ENCODE measurements around the gene LRP10.

The LRP10 gene

GRCh38 chr14:22845103-22845394 lies 26.5 kb upstream of the LRP10 start:
- DNase-seq (ENCODE audit: low read depth in 2 of 2) = no peak
- TF ChIP-seq CTCF (IDR thresholded peaks at IDR 0.05; ENCODE audit: low read depth, low read length) = no peak
- H3K4me3 ChIP-seq (replicated peaks in 1 of 2; ENCODE audit: low read depth in 2 of 2, low read length in 2 of 2) = no peak overlapping the region

GRCh38 chr14:22845821-22846625 lies 25.5 kb upstream of the LRP10 start:
- H3K4me3 ChIP-seq (replicated peaks in 1 of 2; ENCODE audit: low read depth in 2 of 2, low read length in 2 of 2) = no peak overlapping the region
- TF ChIP-seq CTCF (IDR thresholded peaks at IDR 0.05; ENCODE audit: low read depth, low read length) = no peak

GRCh38 chr14:22846811-22847307 lies 24.7 kb upstream of the LRP10 start:
- no peak overlapping the region for H3K4me3 ChIP-seq (replicated peaks in 1 of 2; ENCODE audit: low read depth in 2 of 2, low read length in 2 of 2)
- no peak for DNase-seq (ENCODE audit: low read depth in 2 of 2)
- TF ChIP-seq CTCF (IDR thresholded peaks at IDR 0.05; ENCODE audit: low read depth, low read length) = peak; percentile 7

More at GRCh38 chr14:22845821-22846625, 25.5 kb upstream of the LRP10 start:
- no peak for DNase-seq (ENCODE audit: low read depth in 2 of 2)

- peak; percentile 71 to 77 for DNase-seq (ENCODE audit: low read depth in 2 of 2)
- peak; percentile 14 for TF ChIP-seq CTCF (IDR thresholded peaks at IDR 0.05; ENCODE audit: low read depth, low read length)
- no peak overlapping the region for H3K4me3 ChIP-seq (replicated peaks in 1 of 2; ENCODE audit: low read depth in 2 of 2, low read length in 2 of 2)
Observed at GRCh38 chr14:22847661-22848341, 23.7 kb upstream of the LRP10 start.

- peak overlapping the region in 1 of 2 donors; percentile 18 for H3K4me3 ChIP-seq (replicated peaks in 1 of 2; ENCODE audit: low read depth in 2 of 2, low read length in 2 of 2)
- no peak for TF ChIP-seq CTCF (IDR thresholded peaks at IDR 0.05; ENCODE audit: low read depth, low read length)
- DNase-seq (ENCODE audit: low read depth in 2 of 2) = peak; percentile 90 to 98
Observed at GRCh38 chr14:22848351-22849164, 23.0 kb upstream of the LRP10 start.

- no peak for TF ChIP-seq CTCF (IDR thresholded peaks at IDR 0.05; ENCODE audit: low read depth, low read length)
- DNase-seq (ENCODE audit: low read depth in 2 of 2) = peak; percentile 63 to 92
- no peak overlapping the region for H3K4me3 ChIP-seq (replicated peaks in 1 of 2; ENCODE audit: low read depth in 2 of 2, low read length in 2 of 2)
Observed at GRCh38 chr14:22849212-22849819, 22.2 kb upstream of the LRP10 start.

All from cardiac fibroblast (primary cell).